ENCODE results near the gene DNAJC3.

DNA sequence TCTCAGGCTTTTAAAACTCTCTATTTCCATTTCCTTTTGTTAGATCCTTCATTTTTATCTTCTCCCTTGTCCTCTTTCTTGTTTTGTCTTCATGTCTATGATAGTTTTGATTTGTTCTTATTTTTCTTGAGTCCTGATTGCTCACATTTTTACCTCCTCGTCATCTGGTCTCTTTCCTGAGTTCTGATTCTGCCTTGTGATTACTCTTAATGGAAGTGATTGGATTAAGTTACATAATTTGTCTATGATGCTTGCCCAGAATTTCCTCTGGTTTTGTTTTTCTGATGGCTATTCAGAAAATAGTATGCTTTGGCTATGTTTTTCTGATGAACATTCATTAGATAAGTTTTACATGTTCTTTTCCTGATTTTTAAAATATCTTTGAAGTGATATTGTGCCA lies 102.6 kb downstream of the DNAJC3 start:
- TF ChIP-seq, protein P1, sequence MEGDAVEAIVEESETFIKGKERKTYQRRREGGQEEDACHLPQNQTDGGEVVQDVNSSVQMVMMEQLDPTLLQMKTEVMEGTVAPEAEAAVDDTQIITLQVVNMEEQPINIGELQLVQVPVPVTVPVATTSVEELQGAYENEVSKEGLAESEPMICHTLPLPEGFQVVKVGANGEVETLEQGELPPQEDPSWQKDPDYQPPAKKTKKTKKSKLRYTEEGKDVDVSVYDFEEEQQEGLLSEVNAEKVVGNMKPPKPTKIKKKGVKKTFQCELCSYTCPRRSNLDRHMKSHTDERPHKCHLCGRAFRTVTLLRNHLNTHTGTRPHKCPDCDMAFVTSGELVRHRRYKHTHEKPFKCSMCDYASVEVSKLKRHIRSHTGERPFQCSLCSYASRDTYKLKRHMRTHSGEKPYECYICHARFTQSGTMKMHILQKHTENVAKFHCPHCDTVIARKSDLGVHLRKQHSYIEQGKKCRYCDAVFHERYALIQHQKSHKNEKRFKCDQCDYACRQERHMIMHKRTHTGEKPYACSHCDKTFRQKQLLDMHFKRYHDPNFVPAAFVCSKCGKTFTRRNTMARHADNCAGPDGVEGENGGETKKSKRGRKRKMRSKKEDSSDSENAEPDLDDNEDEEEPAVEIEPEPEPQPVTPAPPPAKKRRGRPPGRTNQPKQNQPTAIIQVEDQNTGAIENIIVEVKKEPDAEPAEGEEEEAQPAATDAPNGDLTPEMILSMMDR (IDR thresholded peaks at IDR 0.05; ENCODE audit: insufficient read depth, low read length), result no peak
- TF ChIP-seq, protein P2, sequence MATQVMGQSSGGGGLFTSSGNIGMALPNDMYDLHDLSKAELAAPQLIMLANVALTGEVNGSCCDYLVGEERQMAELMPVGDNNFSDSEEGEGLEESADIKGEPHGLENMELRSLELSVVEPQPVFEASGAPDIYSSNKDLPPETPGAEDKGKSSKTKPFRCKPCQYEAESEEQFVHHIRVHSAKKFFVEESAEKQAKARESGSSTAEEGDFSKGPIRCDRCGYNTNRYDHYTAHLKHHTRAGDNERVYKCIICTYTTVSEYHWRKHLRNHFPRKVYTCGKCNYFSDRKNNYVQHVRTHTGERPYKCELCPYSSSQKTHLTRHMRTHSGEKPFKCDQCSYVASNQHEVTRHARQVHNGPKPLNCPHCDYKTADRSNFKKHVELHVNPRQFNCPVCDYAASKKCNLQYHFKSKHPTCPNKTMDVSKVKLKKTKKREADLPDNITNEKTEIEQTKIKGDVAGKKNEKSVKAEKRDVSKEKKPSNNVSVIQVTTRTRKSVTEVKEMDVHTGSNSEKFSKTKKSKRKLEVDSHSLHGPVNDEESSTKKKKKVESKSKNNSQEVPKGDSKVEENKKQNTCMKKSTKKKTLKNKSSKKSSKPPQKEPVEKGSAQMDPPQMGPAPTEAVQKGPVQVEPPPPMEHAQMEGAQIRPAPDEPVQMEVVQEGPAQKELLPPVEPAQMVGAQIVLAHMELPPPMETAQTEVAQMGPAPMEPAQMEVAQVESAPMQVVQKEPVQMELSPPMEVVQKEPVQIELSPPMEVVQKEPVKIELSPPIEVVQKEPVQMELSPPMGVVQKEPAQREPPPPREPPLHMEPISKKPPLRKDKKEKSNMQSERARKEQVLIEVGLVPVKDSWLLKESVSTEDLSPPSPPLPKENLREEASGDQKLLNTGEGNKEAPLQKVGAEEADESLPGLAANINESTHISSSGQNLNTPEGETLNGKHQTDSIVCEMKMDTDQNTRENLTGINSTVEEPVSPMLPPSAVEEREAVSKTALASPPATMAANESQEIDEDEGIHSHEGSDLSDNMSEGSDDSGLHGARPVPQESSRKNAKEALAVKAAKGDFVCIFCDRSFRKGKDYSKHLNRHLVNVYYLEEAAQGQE (IDR thresholded peaks at IDR 0.05; ENCODE audit: insufficient replicate concordance, low read depth), result no peak
